MM.1S (cell line): Measurements from ENCODE around the gene C4orf51.

ENCODE experiments used
- DNase-seq: peaks from one replicate; pipeline ENCODE4 v3.0.0-alpha.2; 2015
- H2AFZ ChIP-seq: fragments of 300-600 bp; sonication (generic); 2 replicates; pipeline ENCODE4 v1.6.0; 2016; ENCODE audit warnings: antibody characterized with exemption, low read length
- H3F3A ChIP-seq: fragments of 300-600 bp; sonication (generic); 2 replicates; pipeline ENCODE4 v1.6.1; 2016; ENCODE audit warnings: mild to moderate bottlenecking, antibody characterized with exemption, low read length, moderate library complexity, mixed read lengths; ENCODE audit not compliant: insufficient read depth
- H3K27ac ChIP-seq: fragments of 300-600 bp; sonication (generic); 2 replicates; pipeline ENCODE4 v1.5.1; 2016; ENCODE audit warnings: mild to moderate bottlenecking, low read length
- H3K27me3 ChIP-seq: fragments of 300-600 bp; sonication (generic); replicated peaks from 2 replicates; pipeline ENCODE4 v1.6.0; 2016; ENCODE audit warnings: low read length; ENCODE audit not compliant: insufficient read depth
- H3K36me3 ChIP-seq: fragments of 300-600 bp; sonication (generic); replicated peaks from 2 replicates; pipeline ENCODE4 v1.6.1; 2016; ENCODE audit warnings: mild to moderate bottlenecking, low read length, mixed read lengths; ENCODE audit not compliant: insufficient read depth
- H3K4me1 ChIP-seq: fragments of 300-600 bp; sonication (generic); 2 replicates; pipeline ENCODE4 v1.6.1; 2016; ENCODE audit warnings: low read length, mixed read lengths
- H3K4me2 ChIP-seq: fragments of 300-600 bp; sonication (generic); 2 replicates; pipeline ENCODE4 v1.6.0; 2016; ENCODE audit warnings: low read depth, low read length
- H3K4me3 ChIP-seq: fragments of 300-600 bp; sonication (generic); 2 replicates; pipeline ENCODE4 v1.5.1; 2016; ENCODE audit warnings: low read length, mixed read lengths
- H3K79me2 ChIP-seq: fragments of 300-600 bp; sonication (generic); 2 replicates; pipeline ENCODE4 v1.6.1; 2016; ENCODE audit warnings: mixed run types, low read length, mixed read lengths
- H3K9ac ChIP-seq: fragments of 300-600 bp; sonication (generic); 2 replicates; pipeline ENCODE4 v1.6.1; 2016; ENCODE audit warnings: low read length, mixed read lengths
- H3K9me2 ChIP-seq: fragments of 300-600 bp; sonication (generic); replicated peaks from 2 replicates; pipeline ENCODE4 v1.6.1; 2016; ENCODE audit warnings: mild to moderate bottlenecking, low read length, mixed read lengths; ENCODE audit not compliant: insufficient read depth
- H3K9me3 ChIP-seq: fragments of 300-600 bp; sonication (generic); replicated peaks from 2 replicates; pipeline ENCODE4 v1.6.1; 2016; ENCODE audit warnings: mild to moderate bottlenecking, low read length, mixed read lengths; ENCODE audit not compliant: insufficient read depth
- H4K20me1 ChIP-seq: fragments of 300-600 bp; sonication (generic); 2 replicates; pipeline ENCODE4 v1.6.1; 2016; ENCODE audit warnings: mild to moderate bottlenecking, low read length, moderate library complexity, mixed read lengths; ENCODE audit not compliant: insufficient read depth
- CTCF ChIP-seq: fragments of 300-600 bp; sonication (generic); IDR thresholded peaks from 2 replicates; pipeline ENCODE4 v1.5.1; 2016; ENCODE audit warnings: antibody characterized with exemption, low read length, mixed read lengths
- EZH2 ChIP-seq: fragments of 300-600 bp; sonication (generic); optimal IDR thresholded peaks from 2 replicates; pipeline ENCODE3; 2017; ENCODE audit warnings: low read depth, mild to moderate bottlenecking, antibody characterized with exemption, low read length, mixed read lengths
- EZH2phosphoT487 ChIP-seq: fragments of 300-600 bp; sonication (generic); IDR thresholded peaks from 2 replicates; pipeline ENCODE4 v1.6.1; 2018; ENCODE audit warnings: antibody characterized with exemption, low read length

The C4orf51 gene

GRCh38 chr4:145732895-145733880, 53.2 kb downstream of the C4orf51 start:
- DNase-seq = peak; percentile 89
- Histone ChIP-seq H3K4me3 (peak overlapping the region; percentile 90), H3K27me3 (no peaks in the 10 kb centered on the region), H3K4me2 (peak overlapping the region; percentile 64), H3K9ac (peak overlapping the region; percentile 73), H3F3A (no peaks in the 10 kb centered on the region), H4K20me1 (no peaks in the 10 kb centered on the region), H2AFZ (peak overlapping the region; percentile 90), H3K79me2 (no peaks in the 10 kb centered on the region), H3K4me1 (0 out of 2 replicates have a peak, but pooled peaks cover 3% of the 10 kb centered on the region), H3K27ac (peak overlapping the region; percentile 37; the same call in 1 of the 2 replicates), H3K9me2 (no peaks in the 10 kb centered on the region), H3K36me3 (no peaks in the 10 kb centered on the region), H3K9me3 (no peaks in the 10 kb centered on the region)
- TF ChIP-seq EZH2 = no peak
- no peak for TF ChIP-seq EZH2phosphoT487
- TF ChIP-seq CTCF = no peak

GRCh38 chr4:145734031-145734430, 54.1 kb downstream of the C4orf51 start:
- H3K9ac ChIP-seq = no peak overlapping the region
- H3K9me2 ChIP-seq = no peaks in the 10 kb centered on the region
- 0 out of 2 replicates have a peak, but pooled peaks cover 3% of the 10 kb centered on the region for H3K4me1 ChIP-seq

GRCh38 chr4:145734576-145735346, 54.8 kb downstream of the C4orf51 start:
- TF ChIP-seq EZH2phosphoT487 = no peak
- TF ChIP-seq EZH2 = no peak
- no peak for TF ChIP-seq CTCF
- Histone ChIP-seq H2AFZ (no peak overlapping the region), H4K20me1 (no peaks in the 10 kb centered on the region), H3K27me3 (no peaks in the 10 kb centered on the region), H3F3A (no peaks in the 10 kb centered on the region), H3K4me1 (0 out of 2 replicates have a peak, but pooled peaks cover 3% of the 10 kb centered on the region), H3K9ac (no peak overlapping the region), H3K9me2 (no peaks in the 10 kb centered on the region), H3K4me2 (no peak overlapping the region), H3K79me2 (no peaks in the 10 kb centered on the region), H3K9me3 (no peaks in the 10 kb centered on the region), H3K36me3 (no peaks in the 10 kb centered on the region), H3K27ac (no peak overlapping the region), H3K4me3 (no peak overlapping the region)
- DNase-seq = no peak

More at GRCh38 chr4:145734031-145734430, 54.1 kb downstream of the C4orf51 start:
- Histone ChIP-seq H3K9me3 (no peaks in the 10 kb centered on the region), H3K27ac (no peak overlapping the region), H3K4me3 (no peak overlapping the region), H2AFZ (no peak overlapping the region), H3K27me3 (no peaks in the 10 kb centered on the region), H3K4me2 (no peak overlapping the region), H3K36me3 (no peaks in the 10 kb centered on the region), H4K20me1 (no peaks in the 10 kb centered on the region), H3F3A (no peaks in the 10 kb centered on the region), H3K79me2 (no peaks in the 10 kb centered on the region)
- TF ChIP-seq EZH2phosphoT487 = no peak
- no peak for TF ChIP-seq CTCF
- TF ChIP-seq EZH2 = no peak
- DNase-seq = no peak
